MCF 10A (cell line): Measurements from ENCODE around the gene ALG11. TPM values are rescaled to one million over a fixed set of nuclear protein-coding genes. Genes with fewer than 3 reads are reported as not detected.
"Not testable (repeated sequence)": the region's sequence is repeated elsewhere in the genome, so short reads cannot be mapped to it uniquely, and the experiment has no call there.

Source experiments
- BruUV-seq: library from RNA; stranded (reverse); fragments of 400-500 nt; replicated peaks from 2 replicates; lab custom pipeline; 2021; lab: Mats Ljungman, UMichigan
- CTCF ChIA-PET: fragments of 300-600 bp; sonication (Branson Sonifier 250); formaldehyde crosslinking; extraction: SDS; loops from one replicate; lab custom pipeline; 2021; ENCODE audit warnings: antibody characterized with exemption, inconsistent platforms; lab: Yijun Ruan, JAX
- POLR2A ChIA-PET: fragments of 300-600, 350-650 bp; sonication (Branson Sonifier 250); formaldehyde crosslinking; extraction: SDS; loops from one replicate; lab custom pipeline; 2020; ENCODE audit warnings: antibody characterized with exemption, inconsistent platforms; lab: Yijun Ruan, JAX
- DNase-seq: peaks from one replicate; pipeline ENCODE4 v3.0.0-alpha.2; 2018; ENCODE audit not compliant: unreplicated experiment
- H3K27ac Mint-ChIP-seq: one replicate; pipeline ENCODE4 v1.8.0; 2022; ENCODE audit warnings: mild to moderate bottlenecking, low read depth, mixed read lengths; ENCODE audit not compliant: unreplicated experiment
- H3K27me3 Mint-ChIP-seq: one replicate; pipeline ENCODE4 v1.8.0; 2022; ENCODE audit warnings: mixed read lengths; ENCODE audit not compliant: insufficient read depth, unreplicated experiment
- H3K36me3 Mint-ChIP-seq: one replicate; pipeline ENCODE4 v1.8.0; 2022; ENCODE audit warnings: mild to moderate bottlenecking, moderate library complexity, mixed read lengths; ENCODE audit not compliant: insufficient read depth, unreplicated experiment
- H3K4me1 Mint-ChIP-seq: one replicate; pipeline ENCODE4 v1.8.0; 2022; ENCODE audit warnings: mixed read lengths; ENCODE audit not compliant: insufficient read depth, unreplicated experiment
- H3K4me3 Mint-ChIP-seq: one replicate; pipeline ENCODE4 v1.8.0; 2022; ENCODE audit warnings: mild to moderate bottlenecking, moderate library complexity, mixed read lengths; ENCODE audit not compliant: unreplicated experiment
- H3K9me3 Mint-ChIP-seq: one replicate; pipeline ENCODE4 v1.8.0; 2022; ENCODE audit warnings: mixed read lengths; ENCODE audit not compliant: unreplicated experiment
- CTCF ChIP-seq: fragments of 200-600 bp; IDR thresholded peaks from one replicate; pipeline ENCODE4 v1.8.0; 2022; ENCODE audit warnings: antibody characterized with exemption, mild to moderate bottlenecking; ENCODE audit not compliant: unreplicated experiment
- intact Hi-C: fragments of 100-400 bp; cut with micrococcal nuclease; formaldehyde crosslinking; loops from 2 replicates; pipeline ENCODE4 v1.14.1; 2022
- total RNA-seq: library from RNA; stranded (reverse); gene quantifications from 2 replicates; pipeline ENCODE4 v1.2.3, GENCODE V29; 2022

Gene ALG11
- total RNA-seq, 1 experiment from 2014 or later: 33.3 TPM

DNA sequence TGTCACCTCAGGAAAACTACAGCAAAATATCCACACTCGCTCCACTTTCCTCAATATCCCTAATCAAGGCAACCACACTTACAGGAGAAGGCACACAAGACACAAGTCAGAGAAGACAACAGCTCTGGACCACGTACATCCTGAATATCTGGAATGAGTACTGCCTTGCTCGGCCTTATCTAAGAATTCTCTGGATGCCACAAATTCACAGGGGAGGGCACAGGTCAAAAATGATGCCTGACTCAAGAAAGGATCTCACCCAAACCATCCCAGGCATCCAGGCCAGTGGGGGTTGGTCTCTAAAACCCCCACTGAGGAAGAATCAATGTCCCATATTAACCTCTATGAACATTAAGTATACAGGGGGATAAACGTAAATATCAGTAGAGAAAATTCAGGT lies 30.8 kb upstream of the ALG11 start:
- intact Hi-C loops: no loop called here
- Mint-ChIP-seq H3K9me3 (peaks cover 7% of the 10 kb centered on the region), H3K27ac (no peak overlapping the region), H3K36me3 (no peaks in the 10 kb centered on the region), H3K4me3 (no peak overlapping the region), H3K4me1 (no peaks in the 10 kb centered on the region), H3K27me3 (peaks cover 22% of the 10 kb centered on the region)
- no TSS peak for BruUV-seq
- no peak for TF ChIP-seq CTCF
- no peak for DNase-seq
- POLR2A ChIA-PET: interaction anchor here (0.7 kb wide), 1 partner anchor 31 kb away, joined by 3 read pairs; no protein-coding TSS in a partner anchor
- CTCF ChIA-PET: interaction anchor here (0.6 kb wide), 1 partner anchor 123 kb away, joined by 3 read pairs; no protein-coding TSS in a partner anchor

GRCh38 chr13:51983292-51983691 lies 28.9 kb upstream of the ALG11 start:
- DNase-seq, H3K27ac Mint-ChIP-seq, H3K9me3 Mint-ChIP-seq, BruUV-seq, intact Hi-C loops, H3K4me3 Mint-ChIP-seq, POLR2A ChIA-PET, H3K36me3 Mint-ChIP-seq, H3K4me1 Mint-ChIP-seq: not testable (repeated sequence)
- H3K27me3 Mint-ChIP-seq: peaks cover 25% of the 10 kb centered on the region
- CTCF ChIA-PET: interaction anchor here (0.6 kb wide), 1 partner anchor 143 kb away, joined by 3 read pairs; no protein-coding TSS in a partner anchor

- ChIA-PET POLR2A (interaction anchor here (0.7 kb wide), 1 partner anchor 339 kb away, joined by 3 read pairs; no protein-coding TSS in a partner anchor), CTCF (interaction anchor here (0.7 kb wide), 1 partner anchor 18 kb away, joined by 3 read pairs; no protein-coding TSS in a partner anchor)
- H3K9me3 Mint-ChIP-seq, H3K27ac Mint-ChIP-seq, H3K4me1 Mint-ChIP-seq, intact Hi-C loops, BruUV-seq, DNase-seq, H3K36me3 Mint-ChIP-seq, H3K4me3 Mint-ChIP-seq: not testable (repeated sequence)
- H3K27me3 Mint-ChIP-seq: peaks cover 25% of the 10 kb centered on the region
Measured at GRCh38 chr13:51984904-51985303, 27.3 kb upstream of the ALG11 start.

DNA sequence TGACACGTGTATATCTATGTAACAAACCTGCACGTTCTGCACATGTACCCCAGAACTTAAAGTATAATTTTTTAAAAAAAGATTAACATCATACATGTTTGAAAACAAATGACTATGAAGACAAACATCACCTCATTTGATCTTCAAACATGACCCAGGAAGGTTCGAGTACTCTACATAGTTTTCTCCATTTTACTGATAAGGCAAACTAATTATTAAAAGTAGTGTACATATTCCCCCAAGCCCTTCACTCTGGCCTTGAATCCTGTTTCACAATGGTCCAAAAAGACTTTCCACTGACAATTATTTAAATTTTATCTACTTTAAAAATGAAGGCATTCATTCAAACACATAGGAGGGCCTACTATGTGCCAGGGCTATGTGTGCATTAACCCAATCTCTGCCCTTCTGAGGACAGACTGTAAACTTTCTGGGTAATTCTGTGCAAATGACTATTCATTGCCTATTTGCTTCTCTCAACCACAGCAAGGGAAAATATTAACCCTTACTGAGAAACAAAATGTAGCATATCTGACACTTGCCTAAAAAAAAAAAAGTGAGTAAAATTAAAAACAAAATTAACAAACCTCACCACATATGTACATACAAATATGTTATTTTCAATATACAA lies 23.1 kb upstream of the ALG11 start:
- BruUV-seq: no TSS peak
- no peak overlapping the region for H3K27ac Mint-ChIP-seq
- H3K4me1 Mint-ChIP-seq: no peaks in the 10 kb centered on the region
- H3K27me3 Mint-ChIP-seq: peaks cover 19% of the 10 kb centered on the region
- ChIA-PET POLR2A (no interaction called here), CTCF (interaction anchor here (0.7 kb wide), 1 partner anchor 8 kb away, joined by 3 read pairs; no protein-coding TSS in a partner anchor)
- H3K4me3 Mint-ChIP-seq: no peak overlapping the region
- no peak for DNase-seq
- intact Hi-C loops: no loop called here
- no peak for TF ChIP-seq CTCF
- H3K9me3 Mint-ChIP-seq: peaks cover 3% of the 10 kb centered on the region
- no peaks in the 10 kb centered on the region for H3K36me3 Mint-ChIP-seq

- Mint-ChIP-seq H3K9me3 (no peaks in the 10 kb centered on the region), H3K27ac (no peak overlapping the region), H3K4me1 (peaks cover 5% of the 10 kb centered on the region), H3K36me3 (no peaks in the 10 kb centered on the region), H3K4me3 (no peak overlapping the region), H3K27me3 (no peaks in the 10 kb centered on the region)
- CTCF ChIA-PET: interaction anchor here (0.6 to 2.0 kb wide), 3 partner anchors 8 to 48 kb away, joined by 3 to 9 read pairs (median 4); no protein-coding TSS in a partner anchor
- DNase-seq: no peak
- POLR2A ChIA-PET: no interaction called here
- BruUV-seq: no TSS peak
- intact Hi-C loops: no loop called here
- no peak for TF ChIP-seq CTCF
Measured at GRCh38 chr13:51993713-51994112, 18.5 kb upstream of the ALG11 start.
